Muscle of leg (tissue), 11 donors: ENCODE results near the gene LYST. TPM values are rescaled to one million over a fixed set of nuclear protein-coding genes. Genes with fewer than 3 reads are reported as not detected.

Experiments
- DNase-seq: peaks from one replicate; pipeline ENCODE4 v3.0.0; 2013
- H3K27ac ChIP-seq: one replicate; pipeline ENCODE4 v1.5.1; 2013; ENCODE audit warnings: mild to moderate bottlenecking, low read length, control low read depth
- H3K27me3 ChIP-seq: one replicate; pipeline ENCODE4 v1.6.1; 2013; ENCODE audit warnings: low read length; ENCODE audit not compliant: control insufficient read depth, insufficient read depth
- H3K36me3 ChIP-seq: one replicate; pipeline ENCODE4 v1.6.1; 2013; ENCODE audit warnings: low read length; ENCODE audit not compliant: control insufficient read depth, insufficient read depth
- H3K4me1 ChIP-seq: one replicate; pipeline ENCODE4 v1.6.1; 2013; ENCODE audit warnings: low read length; ENCODE audit not compliant: control insufficient read depth, insufficient read depth
- H3K4me3 ChIP-seq: one replicate; pipeline ENCODE4 v1.5.1; 2013; ENCODE audit warnings: low read length, control low read depth
- H3K9me3 ChIP-seq: replicated peaks from 2 replicates; pipeline ENCODE4 v1.6.1; 2013; ENCODE audit warnings: low read depth, low read length; ENCODE audit not compliant: control insufficient read depth
- WGBS: methylation state at CpG from one replicate; pipeline ENCODE4 v1.1.5; 2013; ENCODE audit warnings: missing lambda C conversion rate; ENCODE audit not compliant: insufficient coverage; 5-methylcytosine and 5-hydroxymethylcytosine counted together
- polyA plus RNA-seq, 8 donors: library from polyadenylated mRNA; unstranded; fragments of 120-200 nt; gene quantifications; one replicate each; pipeline versions ENCODE4 v1.2.1 to v1.2.3, GENCODE V29; 2013; ENCODE audit warnings: inconsistent platforms in 1 of 8, low replicate concordance in 1 of 8; ENCODE audit not compliant: insufficient read length in 8 of 8, insufficient read depth in 1 of 8
- total RNA-seq: library from RNA; stranded (reverse); fragments of 120-200 nt; gene quantifications from one replicate; pipeline ENCODE4 v1.2.4, GENCODE V29; 2013

LYST gene
- total and polyA plus RNA-seq, 9 donors, result 4.2 to 10.2 (median 5.5) TPM

DNA sequence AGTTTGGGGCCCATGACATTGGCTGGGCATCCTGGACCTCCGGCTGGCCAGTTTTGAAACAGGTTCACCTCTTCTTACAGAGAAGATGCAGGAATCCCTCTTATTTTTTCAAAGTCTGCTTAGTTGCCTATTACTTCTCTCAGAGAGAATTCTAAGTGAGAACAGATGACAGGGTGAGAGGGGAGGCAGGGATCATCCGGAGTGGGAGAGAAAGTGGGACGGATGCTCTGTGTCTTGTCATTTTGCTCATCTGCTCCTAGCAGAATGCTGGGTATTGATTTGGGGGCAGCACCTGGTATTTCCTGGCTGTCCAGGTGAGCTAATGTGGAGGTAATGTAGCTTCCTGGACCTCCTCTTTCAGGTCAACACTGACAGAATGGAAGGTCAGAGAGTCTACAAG is 249.6 kb downstream of the LYST start:
- no peaks in the 10 kb centered on the region for H3K9me3 ChIP-seq
- H3K4me3 ChIP-seq, result no peak overlapping the region
- no peaks in the 10 kb centered on the region for H3K4me1 ChIP-seq
- DNase-seq, result no peak
- no peaks in the 10 kb centered on the region for H3K36me3 ChIP-seq
- no peaks in the 10 kb centered on the region for H3K27me3 ChIP-seq
- 70% methylated on average over 2 of the region's 3 CpGs for WGBS
- no peak overlapping the region for H3K27ac ChIP-seq

DNA sequence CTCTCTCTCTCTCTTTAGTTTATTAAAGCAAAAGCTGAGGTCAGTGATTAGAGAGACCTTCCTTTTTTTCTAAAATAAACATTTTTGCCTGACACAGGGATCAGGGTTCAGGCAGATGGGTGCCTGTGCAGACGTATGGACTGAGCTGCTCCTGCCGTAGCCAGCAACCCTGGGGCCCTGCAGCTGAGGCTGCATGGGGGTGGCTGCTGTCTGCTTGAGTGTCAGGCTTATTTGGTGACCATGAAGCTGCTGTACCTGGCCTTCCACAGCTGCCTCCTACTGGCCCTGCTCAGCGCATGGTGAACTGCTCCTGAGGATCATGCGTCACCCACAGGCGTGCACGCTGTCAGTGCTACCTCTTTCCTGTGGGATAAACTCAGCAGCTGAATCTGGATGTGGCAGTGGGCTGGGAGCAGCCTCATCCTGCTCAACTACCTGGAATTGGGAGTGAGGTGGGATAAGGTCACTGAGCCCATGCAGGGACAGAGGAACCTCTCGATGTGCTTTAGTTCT is 252.2 kb downstream of the LYST start:
- H3K4me1 ChIP-seq, result no peaks in the 10 kb centered on the region
- H3K4me3 ChIP-seq, result no peak overlapping the region
- no peak overlapping the region for H3K27ac ChIP-seq
- 48% methylated on average over 4 of the region's 7 CpGs for WGBS
- no peaks in the 10 kb centered on the region for H3K9me3 ChIP-seq
- DNase-seq, result no peak
- H3K27me3 ChIP-seq, result no peaks in the 10 kb centered on the region
- no peaks in the 10 kb centered on the region for H3K36me3 ChIP-seq

DNA sequence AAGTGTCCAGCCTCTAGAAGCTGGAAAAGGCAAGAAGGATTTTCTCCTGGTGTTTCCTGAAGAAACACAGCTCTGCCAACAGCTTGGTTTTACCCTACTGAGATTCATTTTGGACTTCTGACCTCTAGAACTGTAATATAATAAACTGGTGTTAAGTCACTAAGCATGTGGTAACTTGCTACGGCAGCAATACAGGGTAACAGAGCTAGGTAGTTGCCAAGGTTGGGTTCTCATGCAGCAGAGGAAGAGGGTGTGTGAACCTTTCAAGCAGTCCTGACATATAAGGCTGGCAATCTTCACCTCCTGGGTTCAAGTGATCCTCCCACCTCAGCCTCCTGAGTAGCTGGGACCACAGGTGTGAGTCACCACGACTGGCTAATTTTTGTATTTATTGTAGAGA is 253.1 kb downstream of the LYST start:
- Histone ChIP-seq H3K27me3 (no peaks in the 10 kb centered on the region), H3K27ac (no peak overlapping the region), H3K4me1 (no peaks in the 10 kb centered on the region), H3K4me3 (no peak overlapping the region), H3K9me3 (no peaks in the 10 kb centered on the region), H3K36me3 (no peaks in the 10 kb centered on the region)
- DNase-seq, result no peak
- no CpG with 5 or more reads among the region's 2 CpGs for WGBS

DNA sequence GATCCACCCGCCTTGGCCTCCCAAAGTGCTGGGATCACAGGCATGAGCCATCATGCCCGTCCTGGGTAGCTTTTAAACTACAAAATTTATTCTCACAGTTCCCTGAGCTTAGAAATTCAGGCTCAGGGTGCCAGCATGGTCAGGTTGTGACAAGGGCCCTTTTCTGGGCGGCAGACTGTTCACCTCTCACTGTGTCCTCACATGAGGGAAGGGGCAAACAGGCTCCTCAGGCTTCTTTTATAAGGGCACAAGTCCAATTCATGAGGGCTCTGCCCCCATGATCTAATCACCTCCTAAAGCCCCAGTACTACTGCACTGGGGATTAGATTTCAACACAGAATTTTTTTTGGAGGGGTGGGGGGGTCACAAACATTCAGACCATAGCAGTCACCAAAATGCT is 253.9 kb downstream of the LYST start:
- 81% methylated on average over 3 of the region's 3 CpGs for WGBS
- Histone ChIP-seq H3K27ac (no peak overlapping the region), H3K27me3 (no peaks in the 10 kb centered on the region), H3K4me3 (no peak overlapping the region), H3K9me3 (no peaks in the 10 kb centered on the region), H3K36me3 (no peaks in the 10 kb centered on the region), H3K4me1 (no peaks in the 10 kb centered on the region)
- no peak for DNase-seq

Other genes with a start within 250 kb of the LYST start
- 0.27 TPM for gene GNG4, start 217.1 kb downstream of the LYST start, total RNA-seq
- 1 to 10 TPM in 2 of 8 donors, under 1 TPM in 6; 0.44 to 4.0 (median 0.69) TPM for gene GNG4, start 217.1 kb downstream of the LYST start, polyA plus RNA-seq
- gene NID1, start 198.2 kb upstream of the LYST start, total RNA-seq, result 92.3 TPM
- gene NID1, start 198.2 kb upstream of the LYST start, polyA plus RNA-seq, result 100 to 1,000 TPM; 167 to 323 (median 250) TPM